Left cardiac atrium (tissue), 4 donors: Measurements from ENCODE around the gene CD300H. TPM values are rescaled to one million over a fixed set of nuclear protein-coding genes. Genes with fewer than 3 reads are reported as not detected.
A peak's percentile ranks its signal among the peaks of the same experiment; 100 is the strongest.
"Not testable (repeated sequence)": the region's sequence is repeated elsewhere in the genome, so short reads cannot be mapped to it uniquely, and the experiment has no call there.

ENCODE experiments used
- ATAC-seq, 2 donors: fragments of 200-7000 bp; cut with Tn5 transposase; one replicate each; pipeline ENCODE4 v1.9.1; 2020; ENCODE audit warnings: mild to moderate bottlenecking in 2 of 2, moderate library complexity in 2 of 2
- DNase-seq: peaks from one replicate; pipeline ENCODE4 v3.0.0-alpha.2; 2020
- intact Hi-C, 2 donors: fragments of 100-400 bp; cut with DNase I; formaldehyde crosslinking; loops; one replicate each; pipeline versions ENCODE4 v1.14.1 to v1.15.1; 2022 to 2023
- total RNA-seq, 2 donors: library from RNA; stranded (reverse); fragmentation: NEBNext Ultra II Directional; extraction: Animal tissue kit (Norgen Biotek cat#: 25700); gene quantifications; one replicate each; pipeline ENCODE4 v1.2.1, GENCODE V29; 2021
- donor health status: DM: no; HTN: yes; CAD: no.
- donor health status: DM: no; HTN: yes; CAD: no; lungs with severe emphysema.
- donor health status: DM: yes; HTN: yes; CAD: no.
- donor health status: Dilated cardiomyopathy.

Gene CD300H
- total RNA-seq, 2 donors from 2014 or later, result not detected

DNA sequence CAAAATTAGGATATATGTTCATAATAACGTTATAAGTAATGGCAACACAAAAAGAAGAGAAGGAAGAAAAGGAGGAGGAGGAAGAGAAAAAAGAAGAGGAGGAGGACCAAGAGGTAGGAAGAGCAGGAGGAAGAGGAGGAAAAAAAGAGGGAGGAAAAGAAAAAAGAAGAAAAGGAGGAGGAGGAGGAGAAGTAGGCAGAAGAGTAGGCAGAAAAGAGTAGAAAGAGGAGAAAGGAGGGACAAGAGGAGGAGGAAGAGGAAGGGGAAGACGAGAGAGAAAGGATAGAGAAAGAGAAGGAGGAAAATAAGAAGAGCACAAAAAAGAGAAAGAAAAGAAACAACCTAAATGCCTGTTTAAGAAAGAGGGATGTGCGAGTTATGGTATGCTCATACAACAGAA lies 30.4 kb downstream of the CD300H start:
- intact Hi-C loops, result no loop called here
- ATAC-seq (no peak), DNase-seq (no peak)

GRCh38 chr17:74532115-74532514 lies 35.2 kb downstream of the CD300H start:
- intact Hi-C loops, result no loop called here
- ATAC-seq (peak; percentile 56 to 83), DNase-seq (peak; percentile 46)

DNA sequence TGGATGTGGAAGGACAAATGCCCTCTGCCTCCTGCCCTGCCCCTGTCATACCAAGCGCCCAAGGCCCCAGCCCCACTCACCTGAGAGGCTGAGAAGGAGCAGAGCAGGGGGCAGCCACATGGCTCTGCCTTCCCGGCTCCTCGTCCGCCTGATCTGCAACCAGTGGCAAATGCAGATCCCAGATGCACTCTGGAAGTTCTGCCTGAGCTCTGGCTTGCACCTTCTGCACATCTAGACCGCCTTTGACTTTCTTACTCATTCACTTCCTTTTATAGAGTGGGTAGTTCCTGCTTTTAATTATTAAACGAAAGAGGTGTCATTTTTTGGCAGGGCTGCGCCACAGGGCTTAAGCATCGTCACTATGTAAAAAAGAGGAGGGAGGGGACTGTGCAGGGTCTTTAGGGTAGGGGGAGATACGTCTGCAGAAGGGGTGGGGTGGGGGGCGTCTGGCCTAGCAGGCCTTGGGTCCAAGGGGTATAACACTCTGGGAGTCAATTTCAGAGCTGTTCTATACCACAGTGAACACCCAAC lies 36.0 kb downstream of the CD300H start, which contains the start of gene CD300LB:
CD300LB (minus strand) TSS at position 245 of the 531 bp plus-strand sequence; CDS start at position 120, 125 bp downstream.
- DNase-seq, result peak; percentile 13
- intact Hi-C loops, result no loop called here
- ATAC-seq, result peak; percentile 14 to 23

DNA sequence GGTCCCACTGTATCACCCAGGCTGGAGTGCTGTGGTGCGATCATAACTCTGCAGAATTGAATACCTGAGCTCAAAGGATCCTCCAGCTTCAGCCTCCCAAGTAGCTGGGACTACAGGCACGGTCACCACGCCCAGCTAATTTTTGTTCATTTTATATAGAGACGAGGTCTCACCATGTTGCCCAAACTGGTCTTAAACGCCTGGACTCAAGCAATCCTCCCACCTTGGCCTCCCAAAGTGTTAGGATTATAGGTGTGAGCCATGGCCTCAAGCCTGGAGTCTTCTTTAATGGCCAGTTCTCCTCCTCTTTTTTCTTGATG lies 36.5 kb downstream of the CD300H start:
- intact Hi-C loops, result no loop called here
- no peak for DNase-seq

GRCh38 chr17:74529243-74529642 lies 38.1 kb downstream of the CD300H start:
- ATAC-seq (no peak), DNase-seq (no peak)
- intact Hi-C loops, result no loop called here

More for the DNA sequence above, 36.5 kb downstream of the CD300H start:
- ATAC-seq, result no peak

DNA sequence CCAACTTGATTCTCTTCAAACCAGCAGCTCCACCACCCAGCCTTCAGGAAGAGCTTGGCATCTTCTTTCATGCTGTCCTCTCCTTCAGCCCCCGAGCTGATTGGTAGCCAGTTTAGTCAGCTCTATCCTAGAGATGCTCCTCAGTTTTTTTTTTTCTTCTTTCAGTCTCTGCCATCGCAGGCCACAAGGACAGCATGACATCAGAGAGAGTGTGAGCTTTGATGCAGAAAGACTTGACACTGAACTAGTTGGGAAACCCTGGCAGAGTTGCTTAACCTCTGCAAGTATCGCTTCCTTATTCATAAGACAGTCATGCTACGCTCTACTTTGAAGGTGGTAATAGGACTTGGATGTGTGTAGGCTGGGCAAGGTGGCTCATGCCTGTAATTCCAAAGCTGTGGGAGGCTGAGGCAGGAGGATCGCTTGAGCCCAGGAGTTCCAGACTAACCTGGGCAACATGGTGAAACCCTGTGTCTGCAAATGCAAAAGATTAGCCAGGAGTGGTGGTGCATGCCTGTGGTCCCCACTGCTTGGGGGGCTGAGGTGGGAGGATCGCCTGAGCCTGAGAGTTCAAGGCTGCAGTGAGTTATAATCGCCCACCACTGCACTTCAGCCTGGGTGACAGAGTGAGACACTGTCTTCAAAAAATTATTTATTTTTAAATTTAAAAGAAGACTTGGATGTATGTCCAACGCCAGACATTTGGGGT lies 38.7 kb downstream of the CD300H start:
- ATAC-seq (peak; percentile 25 to 40), DNase-seq (peak; percentile 25)
- intact Hi-C loops, result no loop called here

GRCh38 chr17:74527756-74528155 lies 39.6 kb downstream of the CD300H start:
- DNase-seq (no peak), ATAC-seq (no peak)
- intact Hi-C loops, result no loop called here

- ATAC-seq (no peak), DNase-seq (no peak)
- intact Hi-C loops, result no loop called here
Observed at GRCh38 chr17:74527081-74527480, 40.2 kb downstream of the CD300H start.

DNA sequence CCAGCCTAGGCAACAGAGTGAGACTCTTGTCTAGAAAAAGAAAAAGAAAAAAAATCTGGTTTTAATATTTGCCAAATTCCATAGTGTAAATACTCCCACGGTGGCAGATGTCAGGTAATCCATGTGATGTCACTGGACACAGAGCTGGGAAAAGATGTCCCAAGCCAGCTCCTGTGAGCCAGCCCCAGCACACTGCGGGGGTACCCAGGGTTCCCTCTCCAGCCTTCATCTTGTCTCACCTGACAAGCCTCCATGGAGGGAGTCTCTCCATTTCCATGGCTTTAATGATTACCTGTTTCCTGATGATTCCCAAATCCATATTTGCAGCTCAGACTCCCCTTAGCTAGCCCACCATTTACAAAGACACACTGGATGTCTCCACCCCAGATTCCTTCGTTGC lies 40.6 kb downstream of the CD300H start:
- ATAC-seq (no peak), DNase-seq (no peak)
- intact Hi-C loops, result no loop called here

GRCh38 chr17:74525781-74526288 lies 41.5 kb downstream of the CD300H start:
- ATAC-seq (no peak), DNase-seq (no peak)
- intact Hi-C loops, result no loop called here

DNA sequence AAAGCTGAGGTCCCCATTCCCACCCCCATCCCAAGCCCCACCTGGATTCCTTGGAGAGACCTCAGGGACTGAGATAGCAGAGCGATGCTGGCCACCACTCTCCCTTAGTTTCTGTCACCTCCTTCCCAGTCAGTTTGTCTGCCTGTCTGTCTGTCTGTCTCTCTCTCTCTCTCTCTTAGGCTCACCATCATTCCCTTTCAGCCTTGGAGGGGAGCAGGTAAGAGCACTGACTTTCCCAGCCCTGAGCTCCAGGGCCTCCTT lies 41.9 kb downstream of the CD300H start:
- ATAC-seq (no peak), DNase-seq (no peak)
- intact Hi-C loops, result no loop called here

GRCh38 chr17:74524653-74525464 lies 42.5 kb downstream of the CD300H start:
- no peak for ATAC-seq
- no peak for DNase-seq
- intact Hi-C loops, result no loop called here

DNA sequence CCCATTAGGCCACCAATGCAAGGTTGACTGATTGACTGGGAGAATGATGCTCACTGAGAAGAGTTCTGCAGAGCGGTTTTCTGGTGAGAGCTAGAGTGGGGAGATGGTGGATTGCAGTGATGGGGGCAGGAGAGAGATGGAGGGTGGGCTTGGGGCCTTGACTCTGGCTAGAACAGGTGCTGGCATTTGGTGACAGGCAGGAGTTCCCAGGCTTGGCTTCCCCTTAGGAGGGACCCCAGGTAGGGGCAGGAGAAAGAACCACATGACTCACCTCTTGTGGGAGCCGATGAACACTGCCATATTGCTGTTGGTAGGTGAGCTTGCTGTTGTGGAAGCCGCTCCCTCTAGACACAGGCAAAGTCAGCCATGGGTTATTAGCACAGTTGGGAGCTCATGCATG lies 44.0 kb downstream of the CD300H start:
- DNase-seq (no peak), ATAC-seq (no peak)
- intact Hi-C loops, result no loop called here

DNA sequence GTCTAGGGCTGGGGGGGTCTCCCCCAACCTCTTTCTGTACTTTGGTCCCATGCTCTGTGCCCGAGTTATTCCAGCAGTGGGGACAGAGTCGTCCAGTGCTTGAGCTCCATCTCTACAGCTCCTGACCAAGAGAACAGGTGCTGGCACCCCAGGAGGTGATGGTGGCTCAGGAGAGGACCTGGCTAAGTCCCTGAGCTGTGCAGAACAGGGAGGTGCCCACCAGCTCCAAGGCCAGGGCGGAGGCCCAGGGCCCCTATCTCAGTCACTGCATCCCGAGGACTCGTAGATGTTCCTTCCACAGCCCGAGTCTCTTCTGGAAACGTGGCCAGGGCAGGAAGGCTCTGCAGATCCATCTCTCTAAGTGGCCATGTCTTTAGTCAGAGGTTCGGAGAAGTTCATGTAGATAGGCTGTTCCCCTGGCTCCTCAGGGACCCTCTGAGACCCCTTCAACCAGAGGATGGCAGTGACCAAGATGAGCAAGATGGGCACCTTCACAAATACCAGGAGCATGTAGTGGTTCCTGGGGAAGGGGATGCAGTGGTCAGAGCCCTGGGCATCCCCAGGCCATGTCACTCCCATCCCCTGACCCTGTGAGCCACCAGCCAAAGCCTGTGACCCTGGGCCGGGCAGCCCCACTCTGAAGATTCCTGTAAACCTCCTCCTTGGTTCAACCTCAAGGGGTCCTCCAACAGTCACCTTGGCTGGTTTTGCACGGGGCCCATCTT lies 44.8 kb downstream of the CD300H start:
- DNase-seq, result peak; percentile 6
- intact Hi-C loops, result no loop called here
- no peak for ATAC-seq

DNA sequence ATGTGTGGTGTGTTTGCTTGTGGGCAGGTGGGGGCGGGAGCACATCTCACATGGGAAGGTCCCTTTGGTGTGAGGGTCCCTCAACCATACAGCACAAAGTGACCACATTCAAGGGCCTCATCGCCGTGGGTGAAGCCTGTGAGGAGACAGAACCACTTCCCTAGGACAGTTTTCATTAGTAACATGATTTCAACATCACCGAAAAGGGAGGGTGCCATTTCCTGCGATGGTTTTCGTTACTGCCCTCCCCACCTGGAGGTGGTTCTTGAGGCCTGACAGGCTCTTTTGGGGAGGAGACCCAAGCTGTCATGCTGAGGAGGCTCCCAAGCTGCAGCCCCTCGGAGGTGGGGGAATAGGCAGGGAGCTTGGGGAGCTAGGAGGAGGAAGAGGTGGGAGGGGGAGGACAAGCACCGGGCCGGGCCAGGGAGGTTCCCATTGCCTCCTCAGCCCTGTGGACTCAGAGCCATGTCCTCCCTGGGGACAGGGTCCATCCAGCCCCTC lies 45.6 kb downstream of the CD300H start:
- peak in 1 of 2 donors; percentile 52 for ATAC-seq
- peak; percentile 19 for DNase-seq
- intact Hi-C loops, result no loop called here

- ATAC-seq (peak; percentile 65 to 77), DNase-seq (no peak)
- intact Hi-C loops, result no loop called here
Observed at GRCh38 chr17:74520790-74521480, 46.4 kb downstream of the CD300H start.

- intact Hi-C loops, result no loop called here
- DNase-seq, result no peak
- ATAC-seq, result peak; percentile 68 to 70
Observed at GRCh38 chr17:74520016-74520434, 47.3 kb downstream of the CD300H start.

- intact Hi-C loops, DNase-seq, ATAC-seq: not testable (repeated sequence)
Observed at GRCh38 chr17:74518413-74518981, 48.8 kb downstream of the CD300H start.
